Activated CD4-positive, alpha-beta T cell treated with anti-CD3 and anti-CD28 coated beads, Interleukin-2, amount 50 U/mL, for 48 hours (primary cell): ENCODE measurements around the gene RGL3.
"Not testable (repeated sequence)": the region's sequence is repeated elsewhere in the genome, so short reads cannot be mapped to it uniquely, and the experiment has no call there.

ENCODE experiments used
- DNase-seq, 2 experiments: peaks; one replicate each; pipeline ENCODE4 v3.0.0-alpha.2; 2020

Gene RGL3

GRCh38 chr19:11418549-11419506 lies at the start of gene RGL3:
Gene RGL3 (minus strand): TSS chr19:11419314. CDS start chr19:11419278, 36 bp downstream.
- no peak for DNase-seq

GRCh38 chr19:11468266-11468845 lies 49.2 kb upstream of the RGL3 start:
- DNase-seq, result not testable (repeated sequence)

GRCh38 chr19:11465600-11465999 lies 46.5 kb upstream of the RGL3 start:
- no peak for DNase-seq

- no peak for DNase-seq
Measured at GRCh38 chr19:11464333-11465265, 45.5 kb upstream of the RGL3 start.

GRCh38 chr19:11463391-11463790 lies 44.3 kb upstream of the RGL3 start:
- no peak for DNase-seq

- DNase-seq, result no peak
Measured at GRCh38 chr19:11461453-11461852, 42.3 kb upstream of the RGL3 start.

GRCh38 chr19:11460207-11460606 lies 41.1 kb upstream of the RGL3 start:
- peak in 1 of 2 experiments; percentile 35 for DNase-seq

GRCh38 chr19:11458912-11459311 lies 39.8 kb upstream of the RGL3 start:
- DNase-seq, result not testable (repeated sequence)

- no peak for DNase-seq
Measured at GRCh38 chr19:11458236-11458900, 39.3 kb upstream of the RGL3 start.

GRCh38 chr19:11457831-11458230 lies 38.7 kb upstream of the RGL3 start:
- DNase-seq, result no peak

GRCh38 chr19:11457115-11457514 lies 38.0 kb upstream of the RGL3 start:
- no peak for DNase-seq

- no peak for DNase-seq
Measured at GRCh38 chr19:11456659-11457058, 37.5 kb upstream of the RGL3 start.

GRCh38 chr19:11455233-11455554 lies 36.1 kb upstream of the RGL3 start:
- DNase-seq, result not testable (repeated sequence)

GRCh38 chr19:11453468-11454341 lies 34.6 kb upstream of the RGL3 start:
- DNase-seq, result peak; percentile 15 to 22

GRCh38 chr19:11452620-11453310 lies 33.7 kb upstream of the RGL3 start:
- no peak for DNase-seq

- DNase-seq, result no peak
Measured at GRCh38 chr19:11451871-11452619, 32.9 kb upstream of the RGL3 start.

- DNase-seq, result no peak
Measured at GRCh38 chr19:11451327-11451870, 32.3 kb upstream of the RGL3 start.

- DNase-seq, result no peak
Measured at GRCh38 chr19:11450570-11451326, 31.6 kb upstream of the RGL3 start.

- no peak for DNase-seq
Measured at GRCh38 chr19:11448923-11449554, 29.9 kb upstream of the RGL3 start.
